ENCODE measurements around the gene UMODL1. TPM values are rescaled to one million over a fixed set of nuclear protein-coding genes. Genes with fewer than 3 reads are reported as not detected.

UMODL1 gene
- total and polyA plus RNA-seq, 2 of the 13 experiments (the other 11 are each of a cell fraction or from before 2014, with no cell fraction given): not detected

DNA sequence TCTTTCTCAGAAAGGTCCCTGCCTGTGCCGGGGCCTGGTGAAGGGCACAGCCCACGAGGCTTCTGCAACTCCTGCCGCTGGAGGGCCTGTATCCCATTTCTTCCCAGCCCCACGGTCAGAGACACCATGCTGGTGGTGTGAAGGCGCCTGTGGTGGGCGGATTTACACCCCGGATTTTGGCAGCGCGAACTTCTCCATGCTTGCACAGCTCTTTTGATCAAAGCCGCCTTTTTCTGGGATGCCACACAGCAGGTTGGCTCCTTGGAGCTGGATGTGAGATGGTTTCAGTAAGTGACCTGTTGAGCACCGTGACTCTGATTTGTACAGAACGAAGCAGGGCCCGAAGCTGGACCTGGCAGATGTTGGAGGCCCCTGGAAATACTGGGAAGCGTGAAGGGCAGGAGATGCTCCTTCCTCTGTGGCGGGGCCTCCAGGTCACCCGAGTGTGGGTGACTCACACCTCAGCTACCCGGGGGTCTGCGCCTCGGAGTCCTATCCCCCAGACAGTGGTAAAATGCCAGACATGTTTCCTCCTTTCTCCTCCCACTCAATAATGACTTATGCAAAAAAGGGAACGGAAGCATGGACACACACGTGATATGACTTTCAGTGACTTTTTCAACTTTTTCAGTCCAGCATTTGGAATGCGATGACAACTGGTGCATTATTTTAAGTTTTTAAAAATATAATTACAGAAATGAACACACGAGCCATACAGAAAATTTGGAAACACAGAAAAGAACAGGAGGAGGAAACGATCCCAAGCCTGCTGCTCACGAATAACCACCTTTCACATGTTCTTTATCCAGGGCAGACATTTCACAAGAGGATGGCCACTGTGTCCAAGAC is 9.0 kb downstream of the UMODL1 start (continued):
- TF ChIP-seq ZNF883 (CRISPR knock-in tag; IDR thresholded peaks at IDR 0.05; ENCODE audit: not compliant biosample characterization): no peak

DNA sequence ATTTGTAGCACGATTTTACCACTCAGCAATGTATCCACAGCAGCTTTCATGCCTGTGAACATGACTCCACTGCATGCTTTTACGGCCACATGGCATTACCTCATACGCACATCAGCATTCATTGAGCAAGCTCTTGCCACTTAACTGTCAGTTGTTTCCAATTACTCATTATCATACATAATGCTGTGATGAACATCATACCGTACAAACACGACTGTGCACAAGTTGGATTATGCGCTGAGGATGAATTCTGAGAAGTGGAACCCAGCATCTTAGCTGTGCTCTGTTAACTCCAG is 9.6 kb downstream of the UMODL1 start:
- no peaks in the 10 kb centered on the region for H3K36me3 ChIP-seq (replicated peaks in 1 of 2; ENCODE audit: control insufficient read depth in 1 of 2, insufficient read depth in 2 of 2, low read length in 2 of 2)
- no peak overlapping the region for H3K4me3 ChIP-seq (replicated peaks in 1 of 3; ENCODE audit: insufficient read depth in 1 of 3, low read depth in 2 of 3, low read length in 3 of 3)
- H3K79me2 ChIP-seq (ENCODE audit: insufficient read depth, low read length): no peaks in the 10 kb centered on the region
- H3K4me1 ChIP-seq (ENCODE audit: insufficient read depth, low read length): no peaks in the 10 kb centered on the region
- no peaks in the 10 kb centered on the region for H3K9me3 ChIP-seq (ENCODE audit: low read length)
- POLR2A ChIA-PET: no interaction called here
- H3K27ac ChIP-seq (ENCODE audit: extremely low read length, insufficient read depth, low read length): no peak overlapping the region
- no peak overlapping the region for H3K9ac ChIP-seq (ENCODE audit: insufficient read depth, low read depth, low read length)
- H3K4me2 ChIP-seq (ENCODE audit: low read depth, low read length): no peak overlapping the region
- no peak for ATAC-seq
- CTCF ChIA-PET (ENCODE audit: low intra/inter-chr PET ratio, low total read pairs): no interaction called here
- in situ Hi-C loops (cut with HindIII; ENCODE audit: extremely low pct_ligation_motif_present, low pct_unique_long_range_greater_than_20kb) (no loop called here), intact Hi-C loops (cut with micrococcal nuclease; ENCODE audit: unreplicated experiment) (no loop called here)
- H3K27me3 ChIP-seq (ENCODE audit: control insufficient read depth in 1 of 2, insufficient read depth in 2 of 2, low read length in 2 of 2): peaks cover 7 to 56% of the 10 kb centered on the region in 2 experiments; a peak in 4 of 5 replicates
- TF ChIP-seq MBNL3 (CRISPR knock-in tag; conservative IDR thresholded peaks at IDR 0.05) (no peak), ZNF232 (CRISPR knock-in tag; IDR thresholded peaks at IDR 0.05; ENCODE audit: borderline replicate concordance) (no peak), ZNF276 (CRISPR knock-in tag; IDR thresholded peaks at IDR 0.05; ENCODE audit: low read depth) (no peak), MEF2D (CRISPR knock-in tag; IDR thresholded peaks at IDR 0.05) (no peak), PHB2 (IDR thresholded peaks at IDR 0.05; ENCODE audit: partially characterized antibody) (no peak), ONECUT2 (CRISPR knock-in tag; IDR thresholded peaks at IDR 0.05) (no peak), SCMH1 (CRISPR knock-in tag; IDR thresholded peaks at IDR 0.05; ENCODE audit: borderline replicate concordance) (no peak), NRL (CRISPR knock-in tag; IDR thresholded peaks at IDR 0.05; ENCODE audit: borderline replicate concordance) (no peak), ZNF264 (CRISPR knock-in tag; IDR thresholded peaks at IDR 0.05) (no peak), BRCA1 (CRISPR knock-in tag; IDR thresholded peaks at IDR 0.05) (no peak), HDAC2 (CRISPR knock-in tag; IDR thresholded peaks at IDR 0.05) (no peak), ZNF713 (CRISPR knock-in tag; IDR thresholded peaks at IDR 0.05) (no peak)
- TF ChIP-seq, protein P1, sequence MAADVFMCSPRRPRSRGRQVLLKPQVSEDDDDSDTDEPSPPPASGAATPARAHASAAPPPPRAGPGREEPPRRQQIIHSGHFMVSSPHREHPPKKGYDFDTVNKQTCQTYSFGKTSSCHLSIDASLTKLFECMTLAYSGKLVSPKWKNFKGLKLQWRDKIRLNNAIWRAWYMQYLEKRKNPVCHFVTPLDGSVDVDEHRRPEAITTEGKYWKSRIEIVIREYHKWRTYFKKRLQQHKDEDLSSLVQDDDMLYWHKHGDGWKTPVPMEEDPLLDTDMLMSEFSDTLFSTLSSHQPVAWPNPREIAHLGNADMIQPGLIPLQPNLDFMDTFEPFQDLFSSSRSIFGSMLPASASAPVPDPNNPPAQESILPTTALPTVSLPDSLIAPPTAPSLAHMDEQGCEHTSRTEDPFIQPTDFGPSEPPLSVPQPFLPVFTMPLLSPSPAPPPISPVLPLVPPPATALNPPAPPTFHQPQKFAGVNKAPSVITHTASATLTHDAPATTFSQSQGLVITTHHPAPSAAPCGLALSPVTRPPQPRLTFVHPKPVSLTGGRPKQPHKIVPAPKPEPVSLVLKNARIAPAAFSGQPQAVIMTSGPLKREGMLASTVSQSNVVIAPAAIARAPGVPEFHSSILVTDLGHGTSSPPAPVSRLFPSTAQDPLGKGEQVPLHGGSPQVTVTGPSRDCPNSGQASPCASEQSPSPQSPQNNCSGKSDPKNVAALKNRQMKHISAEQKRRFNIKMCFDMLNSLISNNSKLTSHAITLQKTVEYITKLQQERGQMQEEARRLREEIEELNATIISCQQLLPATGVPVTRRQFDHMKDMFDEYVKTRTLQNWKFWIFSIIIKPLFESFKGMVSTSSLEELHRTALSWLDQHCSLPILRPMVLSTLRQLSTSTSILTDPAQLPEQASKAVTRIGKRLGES (CRISPR knock-in tag; IDR thresholded peaks at IDR 0.05; ENCODE audit: borderline replicate concordance): no peak
- 76% methylated on average over 4 of the region's 6 CpGs for WGBS (ENCODE audit: low lambda C conversion rate)
- no TSS peak for BruUV-seq (replicated peaks)
- no peak for FAIRE-seq
- H4K20me1 ChIP-seq (ENCODE audit: insufficient read depth, low read length): no peaks in the 10 kb centered on the region
- DNase-seq (ENCODE audit: low spot score): no peak
- H2AFZ ChIP-seq (ENCODE audit: low read length): no peak overlapping the region
